K562 (cell line): ENCODE results near the gene ZBTB46. TPM values are rescaled to one million over a fixed set of nuclear protein-coding genes. Genes with fewer than 3 reads are reported as not detected.
A peak's percentile ranks its signal among the peaks of the same experiment; 100 is the strongest.

Source experiments
- ATF1 ChIP-seq, 2 experiments: fragments of 450-650 bp in 1 of 2; IDR thresholded peaks; 2 replicates each; pipeline ENCODE4 v1.6.1; 2016; ENCODE audit warnings: missing compliant biosample characterization in 1 of 2, missing genetic modification characterization in 1 of 2
- CEBPG ChIP-seq, 3 experiments: fragments of 200-800 bp in 1 of 3; sonication (Bioruptor generic) in 1 of 3; sonication (generic) in 1 of 3; formaldehyde crosslinking in 1 of 3; IDR thresholded peaks in 2 of 3; conservative IDR thresholded peaks in 1 of 3; 2 replicates each; pipeline versions ENCODE4 v1.6.1 to v1.8.0; 2016 to 2022; ENCODE audit warnings: missing compliant biosample characterization in 2 of 3, missing genetic modification characterization in 2 of 3, mild to moderate bottlenecking in 1 of 3, missing genetic modification reagents in 1 of 3
- CTCF ChIP-seq, 3 experiments: IDR thresholded peaks in 2 of 3; conservative IDR thresholded peaks in 1 of 3; 2 replicates each; pipeline ENCODE4 v1.5.1; 2011 to 2012; ENCODE audit warnings: low read length in 3 of 3, mild to moderate bottlenecking in 3 of 3, control low read depth in 2 of 3, improper control_type of control experiment in 1 of 3, inconsistent platforms in 1 of 3, low read depth in 1 of 3, mixed read lengths in 1 of 3, moderate library complexity in 1 of 3; ENCODE audit not compliant: insufficient read depth in 2 of 3
- DACH1 ChIP-seq: fragments of 450-650 bp; IDR thresholded peaks from 2 replicates; pipeline ENCODE4 v1.6.1; 2018; ENCODE audit not compliant: partially characterized antibody
- ETV1 ChIP-seq: fragments of 450-650 bp; conservative IDR thresholded peaks from 2 replicates; pipeline ENCODE4 v1.6.1; 2016; ENCODE audit warnings: missing genetic modification characterization, control low read depth, low read depth, missing compliant biosample characterization
- HES1 ChIP-seq: fragments of 450-650 bp; IDR thresholded peaks from 2 replicates; pipeline ENCODE4 v1.6.1; 2016; ENCODE audit warnings: low read depth, mild to moderate bottlenecking, moderate library complexity
- ZMIZ1 ChIP-seq, 2 experiments: fragments of 150-350 bp in 1 of 2; IDR thresholded peaks; 2 replicates each; pipeline ENCODE4 v1.6.1; 2012 to 2016; ENCODE audit warnings: low read depth in 2 of 2, low read length in 2 of 2, mild to moderate bottlenecking in 1 of 2, moderate library complexity in 1 of 2
- polyA plus RNA-seq, 8 experiments: library from polyadenylated mRNA; depleted of rRNA in 4 of 8; stranded (reverse) in 5 of 8; unstranded in 3 of 8; fragments of >200 nt; fragmentation: Nextera tagmentation in 2 of 8; fragmentation: Illumina TruSeq in 1 of 8; extraction: Ambion mirVana in 2 of 8; extraction: Trizol in 1 of 8; gene quantifications; 2 replicates each; pipeline versions ENCODE4 v1.2.1 to v1.2.3, GENCODE V29; 2011 to 2014; ENCODE audit warnings: inconsistent platforms in 1 of 8, missing spikeins in 1 of 8
- total RNA-seq, 7 experiments: library from RNA; depleted of rRNA in 6 of 7; stranded (reverse); fragments of >200 nt in 6 of 7; fragmentation: Illumina TruSeq in 2 of 7; extraction: Trizol in 2 of 7; gene quantifications; 2 replicates each; pipeline versions ENCODE4 v1.2.1 to v1.2.3, GENCODE V29; 2011 to 2021; ENCODE audit warnings: low replicate concordance in 1 of 7
- TF ChIP-seq, protein P1 (sequence below), 2 experiments: fragments of 450-650 bp in 1 of 2; sonication (generic) in 1 of 2; formaldehyde crosslinking in 1 of 2; IDR thresholded peaks; 2 replicates each; pipeline versions ENCODE4 v1.7.1 to v1.9.0; 2016 to 2022; ENCODE audit warnings: inconsistent platforms in 1 of 2, mild to moderate bottlenecking in 1 of 2, missing genetic modification reagents in 1 of 2

Gene ZBTB46
- total and polyA plus RNA-seq, 9 of the 15 experiments (the other 6 are each of a cell fraction or from before 2014, with no cell fraction given): 0.29 to 4.1 (median 1.1) TPM

- TF ChIP-seq, protein P1, sequence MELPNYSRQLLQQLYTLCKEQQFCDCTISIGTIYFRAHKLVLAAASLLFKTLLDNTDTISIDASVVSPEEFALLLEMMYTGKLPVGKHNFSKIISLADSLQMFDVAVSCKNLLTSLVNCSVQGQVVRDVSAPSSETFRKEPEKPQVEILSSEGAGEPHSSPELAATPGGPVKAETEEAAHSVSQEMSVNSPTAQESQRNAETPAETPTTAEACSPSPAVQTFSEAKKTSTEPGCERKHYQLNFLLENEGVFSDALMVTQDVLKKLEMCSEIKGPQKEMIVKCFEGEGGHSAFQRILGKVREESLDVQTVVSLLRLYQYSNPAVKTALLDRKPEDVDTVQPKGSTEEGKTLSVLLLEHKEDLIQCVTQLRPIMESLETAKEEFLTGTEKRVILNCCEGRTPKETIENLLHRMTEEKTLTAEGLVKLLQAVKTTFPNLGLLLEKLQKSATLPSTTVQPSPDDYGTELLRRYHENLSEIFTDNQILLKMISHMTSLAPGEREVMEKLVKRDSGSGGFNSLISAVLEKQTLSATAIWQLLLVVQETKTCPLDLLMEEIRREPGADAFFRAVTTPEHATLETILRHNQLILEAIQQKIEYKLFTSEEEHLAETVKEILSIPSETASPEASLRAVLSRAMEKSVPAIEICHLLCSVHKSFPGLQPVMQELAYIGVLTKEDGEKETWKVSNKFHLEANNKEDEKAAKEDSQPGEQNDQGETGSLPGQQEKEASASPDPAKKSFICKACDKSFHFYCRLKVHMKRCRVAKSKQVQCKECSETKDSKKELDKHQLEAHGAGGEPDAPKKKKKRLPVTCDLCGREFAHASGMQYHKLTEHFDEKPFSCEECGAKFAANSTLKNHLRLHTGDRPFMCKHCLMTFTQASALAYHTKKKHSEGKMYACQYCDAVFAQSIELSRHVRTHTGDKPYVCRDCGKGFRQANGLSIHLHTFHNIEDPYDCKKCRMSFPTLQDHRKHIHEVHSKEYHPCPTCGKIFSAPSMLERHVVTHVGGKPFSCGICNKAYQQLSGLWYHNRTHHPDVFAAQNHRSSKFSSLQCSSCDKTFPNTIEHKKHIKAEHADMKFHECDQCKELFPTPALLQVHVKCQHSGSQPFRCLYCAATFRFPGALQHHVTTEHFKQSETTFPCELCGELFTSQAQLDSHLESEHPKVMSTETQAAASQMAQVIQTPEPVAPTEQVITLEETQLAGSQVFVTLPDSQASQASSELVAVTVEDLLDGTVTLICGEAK (IDR thresholded peaks at IDR 0.05): 0 out of 2 replicates have a peak, but pooled peaks have one; percentile 23
- TF ChIP-seq, protein P1 (CRISPR knock-in tag; IDR thresholded peaks at IDR 0.05): no peak
- no peak for TF ChIP-seq ZMIZ1 (IDR thresholded peaks at IDR 0.05; ENCODE audit: low read depth in 2 of 2, low read length in 2 of 2)
- TF ChIP-seq ATF1 (CRISPR knock-in tag; IDR thresholded peaks at IDR 0.05): no peak
- peak; percentile 38; the same call in 1 of the 2 replicates for TF ChIP-seq ATF1 (tag; IDR thresholded peaks at IDR 0.05)
- TF ChIP-seq HES1: 0 out of 2 replicates have a peak, but pooled peaks have one; percentile 18
- TF ChIP-seq ETV1 (tag): no peak
- TF ChIP-seq CTCF (IDR thresholded peaks at IDR 0.05 in 2 of 3, conservative IDR thresholded peaks at IDR 0.05 in 1 of 3; ENCODE audit: insufficient read depth in 2 of 3, low read depth in 1 of 3, low read length in 3 of 3): 0 out of 6 replicates have a peak, but pooled peaks of 2 of the 3 experiments have one; percentile 7 to 25
- peak; percentile 98 for TF ChIP-seq CEBPG (CRISPR knock-in tag; IDR thresholded peaks at IDR 0.05)
- peak; percentile 90 to 99 for TF ChIP-seq CEBPG (tag; conservative IDR thresholded peaks at IDR 0.05 in 1 of 2, IDR thresholded peaks at IDR 0.05 in 1 of 2)
- TF ChIP-seq DACH1: peak; percentile 71
Measured at GRCh38 chr20:63740627-63741353, 90.3 kb downstream of the ZBTB46 start (continued).
